Measurements from ENCODE around the gene USP6NL.

Gene USP6NL

DNA sequence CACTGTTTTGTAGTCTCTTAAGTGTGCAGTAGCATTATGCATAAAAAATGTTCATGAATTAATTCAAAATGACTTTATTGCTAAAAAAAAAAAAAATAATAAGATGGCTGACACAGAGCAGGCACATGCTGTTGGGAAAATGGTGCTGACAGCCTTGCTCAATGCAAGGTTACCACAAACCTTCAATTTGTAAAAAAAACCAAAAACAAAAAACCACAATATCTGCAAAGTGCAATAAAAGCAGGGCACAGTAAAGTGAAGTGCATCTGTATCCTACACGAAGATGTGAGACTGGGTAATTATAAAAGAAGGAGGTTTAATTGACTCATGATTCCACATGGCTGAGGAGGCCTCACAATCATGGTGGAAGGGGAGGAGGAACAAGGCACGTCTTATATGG, 185.8 kb downstream of the USP6NL start:
- DNase-seq (ENCODE audit: low read depth, low spot score): no peak

DNA sequence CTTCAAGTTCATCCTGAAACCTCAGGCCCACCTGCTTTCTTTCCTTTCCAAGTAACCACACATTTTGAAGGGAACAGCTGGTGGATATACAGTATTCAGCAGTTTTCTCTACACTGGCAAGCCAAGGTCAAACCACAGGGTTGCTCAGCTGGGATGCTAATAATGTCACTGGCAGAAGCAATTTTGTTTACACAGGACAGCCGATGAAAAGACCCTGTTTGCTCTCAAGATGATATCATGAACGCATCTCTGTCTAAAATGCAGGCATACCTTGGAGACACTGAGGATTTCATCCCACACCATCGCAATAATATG, 186.2 kb downstream of the USP6NL start:
- DNase-seq (ENCODE audit: low read depth, low spot score): no peak

DNA sequence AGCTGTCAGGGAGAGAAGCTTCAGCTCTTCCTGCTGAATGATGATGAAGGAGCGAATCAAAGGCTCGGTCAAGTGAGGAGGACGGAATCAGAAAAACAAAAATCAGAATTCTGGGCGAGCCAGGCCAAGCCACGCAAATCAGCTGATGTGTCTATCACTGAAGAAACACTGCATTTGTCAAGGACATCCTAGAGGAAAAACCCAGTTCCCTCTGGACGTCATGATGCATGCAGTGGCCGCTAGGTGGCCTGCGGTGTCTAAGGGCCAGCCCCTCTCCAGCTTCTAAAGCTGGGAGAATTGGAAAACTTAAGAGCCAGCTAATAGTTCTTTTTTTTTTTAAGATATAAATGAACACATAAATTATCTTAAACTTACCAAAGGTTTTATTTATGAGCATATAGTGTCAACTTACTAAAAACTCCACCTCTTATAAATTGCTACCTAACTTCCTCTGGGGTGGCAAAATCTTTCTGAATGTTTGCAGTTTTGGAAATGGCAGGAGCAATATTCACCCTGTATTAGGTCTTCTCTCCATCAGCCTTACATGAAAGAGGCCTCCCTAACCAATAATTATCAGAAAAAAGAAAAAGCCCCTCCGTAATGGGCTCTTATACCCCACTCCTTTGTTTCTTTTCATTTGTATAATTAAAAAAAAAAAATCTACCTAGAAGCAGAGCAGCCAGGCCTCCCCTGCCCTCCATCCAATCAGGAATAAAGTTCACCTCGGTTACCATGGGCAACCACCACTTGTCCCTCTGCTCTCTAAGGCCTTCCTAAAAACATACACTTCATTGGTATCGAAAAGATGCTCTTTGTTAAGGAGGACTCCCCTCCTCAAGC, 186.8 kb downstream of the USP6NL start:
- peak; percentile 56 for DNase-seq (ENCODE audit: low read depth, low spot score)

DNA sequence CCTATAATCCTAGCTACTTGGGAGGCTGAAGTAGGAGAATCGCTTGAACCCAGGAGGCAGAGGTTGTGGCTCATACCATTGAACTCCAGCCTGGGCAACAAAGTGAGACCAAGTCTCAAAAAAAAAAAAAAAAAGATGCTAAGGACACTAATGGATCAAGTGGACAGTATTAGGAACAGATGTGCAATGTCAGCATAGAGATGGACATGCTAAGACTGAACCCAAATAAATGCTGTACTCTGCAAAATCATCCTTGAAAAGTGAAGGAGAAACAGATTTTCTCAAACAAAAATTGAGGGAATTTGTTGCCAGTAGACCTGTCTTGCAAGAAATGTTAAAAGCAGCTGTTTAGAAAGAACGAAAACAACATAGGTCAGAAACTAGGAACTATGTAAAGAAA, 194.5 kb downstream of the USP6NL start:
- no peak for DNase-seq (ENCODE audit: low read depth, low spot score)

DNA sequence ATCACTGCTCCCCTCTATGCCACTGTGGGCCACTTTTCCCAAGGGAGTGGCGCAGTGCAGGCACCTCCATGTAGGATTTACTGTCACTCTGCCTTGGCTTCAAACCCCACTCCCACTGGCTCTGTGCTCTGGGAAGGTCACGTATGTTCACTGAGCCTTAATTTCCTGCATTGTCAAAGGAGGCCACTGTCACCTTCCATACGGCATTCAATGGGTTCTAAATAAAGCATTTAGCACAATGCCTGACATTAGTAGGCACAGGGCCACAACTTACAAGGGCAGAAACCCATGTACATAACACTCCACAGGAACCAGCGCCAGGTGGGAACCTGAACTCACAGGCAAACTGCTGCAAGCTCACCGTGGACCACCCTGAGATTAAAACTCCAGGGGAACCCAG, 196.4 kb downstream of the USP6NL start:
- no peak for DNase-seq (ENCODE audit: low read depth, low spot score)

DNA sequence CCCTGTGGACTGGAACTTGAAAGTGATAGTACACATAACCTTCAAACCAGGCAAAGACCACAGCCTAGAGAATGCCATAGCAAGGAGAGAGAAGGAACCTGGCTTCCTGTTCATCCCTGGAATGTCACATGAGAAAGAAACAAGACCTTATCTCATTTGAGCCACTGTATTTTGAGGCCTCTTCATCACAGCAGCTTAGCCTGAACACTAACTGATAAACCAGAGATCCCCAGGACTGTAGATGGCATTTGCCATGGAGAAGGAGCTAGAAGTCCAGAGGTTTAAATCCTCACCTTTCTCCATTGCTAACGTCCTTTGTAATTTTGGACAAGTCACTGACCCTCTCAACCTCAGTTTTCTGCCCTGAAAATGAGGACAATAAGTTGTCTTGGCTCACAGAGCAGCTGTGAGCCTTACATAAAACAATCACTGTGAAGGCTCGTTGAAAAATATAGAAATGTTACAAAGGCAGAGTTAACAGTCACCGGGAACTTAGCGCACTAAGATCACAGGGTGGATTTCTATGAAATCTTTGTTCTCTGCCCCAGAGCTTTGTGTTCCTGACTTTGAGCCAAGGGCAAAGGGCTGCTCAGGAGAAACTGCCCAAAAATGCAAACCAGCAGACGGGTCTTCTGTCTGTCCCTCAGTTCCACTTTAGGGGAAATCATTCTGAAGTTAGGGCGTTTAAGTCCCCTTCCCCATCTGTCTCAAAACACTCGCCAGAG, 197.0 kb downstream of the USP6NL start:
- no peak for DNase-seq (ENCODE audit: low read depth, low spot score)

DNA sequence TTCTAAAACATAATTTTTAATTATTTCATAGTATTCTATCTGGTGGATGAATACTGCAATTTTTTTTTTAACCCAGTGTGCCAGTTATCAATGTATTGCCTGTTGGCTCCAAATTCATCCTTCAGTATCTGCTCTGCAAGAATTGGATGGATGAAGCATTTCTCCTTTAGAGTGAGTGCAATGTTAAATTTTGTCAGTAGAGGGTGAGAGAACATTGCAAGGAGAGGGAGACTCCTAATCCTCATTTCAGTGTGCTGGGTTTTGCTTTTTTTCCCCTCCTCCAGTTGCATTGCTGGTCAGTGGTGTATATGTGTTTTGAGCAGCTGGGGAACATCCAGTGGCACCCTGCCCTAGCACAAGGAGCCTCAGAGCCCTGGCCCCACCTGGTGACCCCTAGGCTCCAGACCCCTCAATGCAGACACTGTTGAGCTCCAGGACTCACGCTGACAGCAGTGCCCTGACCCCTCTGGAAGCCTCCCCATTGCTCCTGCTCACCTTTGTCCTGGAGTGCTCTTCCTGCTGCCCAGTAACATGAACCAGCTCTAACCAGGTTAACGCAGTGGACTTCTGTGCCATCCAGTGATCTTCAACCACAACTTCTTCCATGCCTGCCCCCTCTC, 199.4 kb downstream of the USP6NL start:
- DNase-seq (ENCODE audit: low read depth, low spot score): no peak

DNA sequence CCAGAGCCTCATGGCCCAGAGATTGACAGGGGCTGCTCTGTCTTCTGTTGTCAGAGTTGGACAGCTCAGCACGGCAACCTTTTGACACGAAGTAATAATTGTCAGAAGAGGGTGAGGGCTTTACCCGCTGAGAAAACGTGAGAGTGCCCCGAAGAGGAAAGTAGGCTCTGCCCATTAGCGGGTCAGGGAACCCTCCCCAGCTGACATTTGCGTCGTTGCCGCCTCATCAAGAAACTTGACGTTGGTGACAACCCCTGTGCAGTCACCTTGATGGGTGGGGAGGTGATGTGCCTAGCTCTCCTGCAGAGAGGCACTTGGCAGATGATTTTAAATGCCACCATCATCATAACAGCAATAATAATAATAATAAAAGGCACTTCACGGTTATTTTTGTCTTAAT, 202.1 kb downstream of the USP6NL start:
- no peak for DNase-seq (ENCODE audit: low read depth, low spot score)

DNA sequence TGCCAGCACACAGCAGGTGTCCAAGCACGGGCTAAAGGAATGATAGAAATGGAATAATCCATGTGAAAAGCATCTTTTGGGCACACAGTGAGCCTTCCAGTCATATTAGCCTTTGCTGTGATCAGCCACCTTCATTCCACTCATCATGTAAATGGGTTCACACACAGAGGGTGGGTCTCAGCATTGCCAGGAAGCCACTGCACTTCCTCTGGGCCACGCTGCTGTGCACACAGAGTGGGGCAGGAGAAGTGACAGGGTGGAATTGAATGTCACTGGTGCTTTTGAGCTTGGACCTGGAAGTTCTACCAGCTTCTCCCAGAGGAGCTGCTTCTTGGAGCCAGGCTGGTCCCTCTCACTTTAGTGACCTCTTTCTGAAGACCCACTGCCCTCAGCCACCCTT, 203.5 kb downstream of the USP6NL start:
- no peak for DNase-seq (ENCODE audit: low read depth, low spot score)

DNA sequence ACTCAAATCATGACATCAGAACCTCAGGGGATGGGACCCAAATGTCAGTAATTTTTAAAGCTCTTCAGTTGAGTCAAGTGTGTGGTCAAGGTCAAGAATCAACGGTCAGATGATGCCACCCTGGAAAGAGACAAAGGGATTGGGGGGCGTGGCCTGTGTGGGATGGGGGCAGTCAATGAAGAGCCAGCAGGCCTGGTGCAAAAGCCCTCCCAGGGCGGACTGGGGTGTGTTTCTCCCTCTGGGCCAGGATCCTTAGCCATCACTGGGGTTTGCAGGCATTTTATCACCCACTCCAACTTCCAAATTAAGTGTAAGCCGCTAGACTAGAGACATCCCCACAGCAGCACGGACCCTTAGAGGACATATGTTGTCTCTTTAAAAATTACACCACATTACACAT, 204.7 kb downstream of the USP6NL start:
- DNase-seq (ENCODE audit: low read depth, low spot score): no peak

DNA sequence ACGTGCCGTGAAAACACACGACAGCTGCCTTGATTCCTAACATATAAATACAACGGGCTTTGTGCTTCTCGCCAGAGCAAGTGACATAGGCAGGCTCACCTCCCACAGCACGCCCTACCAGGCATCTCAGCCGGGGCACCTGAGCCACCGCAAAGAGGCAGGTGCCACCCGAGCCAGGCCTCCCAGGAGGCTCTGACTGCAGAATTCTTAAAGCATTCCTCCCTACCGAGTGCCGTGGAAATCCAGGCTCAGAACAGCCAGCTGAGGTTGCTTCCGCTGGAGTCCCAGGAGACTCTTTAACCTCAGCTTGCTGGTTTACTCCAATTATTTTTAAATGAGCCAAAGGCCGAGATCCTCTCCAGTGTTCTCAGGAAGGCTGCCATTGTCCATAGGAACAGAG, 206.5 kb downstream of the USP6NL start:
- DNase-seq (ENCODE audit: low read depth, low spot score): no peak
